A673 (cell line): ENCODE measurements around the gene TNFSF15.

ENCODE experiments used
- CTCF ChIP-seq: fragments of 300-800, 200-600 bp; sonication (generic); conservative IDR thresholded peaks from 2 replicates; pipeline ENCODE4 v1.5.1; 2017; ENCODE audit warnings: low read depth, mild to moderate bottlenecking, antibody characterized with exemption, low read length, moderate library complexity, mixed read lengths
- EZH2 ChIP-seq: fragments of 200-600 bp; sonication (generic); IDR thresholded peaks from 2 replicates; pipeline ENCODE4 v1.6.1; 2017; ENCODE audit warnings: borderline replicate concordance, low read depth, mild to moderate bottlenecking, mixed read lengths, antibody characterized with exemption, low read length; ENCODE audit not compliant: poor library complexity, severe bottlenecking

GRCh38 chr9:114776683-114777399 lies 29.0 kb downstream of the TNFSF15 start:
- no peak for TF ChIP-seq CTCF
- no peak for TF ChIP-seq EZH2
